Measurements from ENCODE around the gene SMAD6.

DNA sequence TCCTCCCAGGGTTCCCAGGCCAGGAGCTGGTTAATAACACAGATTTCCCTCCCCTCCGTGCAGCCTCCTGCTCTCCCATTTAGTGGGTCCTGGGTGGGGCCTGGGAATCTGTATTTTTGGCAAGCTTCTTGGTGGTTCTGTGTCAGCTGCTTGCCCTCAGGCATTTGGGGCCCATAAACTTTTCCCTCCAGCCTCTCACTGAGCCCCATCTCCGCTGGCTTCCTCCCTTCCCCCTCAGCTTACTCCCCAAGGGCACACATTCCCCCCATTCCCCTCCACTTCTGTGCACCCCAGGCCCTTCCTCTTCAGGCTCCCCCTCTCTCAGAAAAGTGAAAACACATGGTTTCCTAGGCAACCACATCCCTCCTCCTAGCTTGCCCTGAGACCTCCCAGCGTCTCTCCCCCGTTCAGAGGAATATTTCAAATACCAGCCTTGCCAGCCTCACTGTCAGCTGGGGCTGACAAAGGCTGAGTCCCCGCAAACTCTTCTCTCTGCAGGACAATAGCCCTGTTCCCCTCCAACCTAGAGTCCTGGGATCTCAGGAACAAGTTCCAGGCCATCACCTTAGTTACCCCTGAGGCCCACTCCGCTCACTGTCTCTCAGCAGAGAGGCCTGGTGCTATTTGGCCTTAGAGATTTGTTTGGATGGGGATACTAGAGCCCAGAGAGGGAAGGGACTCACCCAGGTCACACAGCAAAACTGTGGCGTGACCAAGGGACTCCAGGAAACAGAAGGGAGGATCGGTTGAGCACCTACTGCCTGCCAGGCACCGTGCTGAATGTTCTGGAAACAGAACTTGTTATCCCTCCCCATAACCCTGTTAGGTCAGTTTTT is 44.6 kb upstream of the SMAD6 start:
- TF ChIP-seq, protein P1, sequence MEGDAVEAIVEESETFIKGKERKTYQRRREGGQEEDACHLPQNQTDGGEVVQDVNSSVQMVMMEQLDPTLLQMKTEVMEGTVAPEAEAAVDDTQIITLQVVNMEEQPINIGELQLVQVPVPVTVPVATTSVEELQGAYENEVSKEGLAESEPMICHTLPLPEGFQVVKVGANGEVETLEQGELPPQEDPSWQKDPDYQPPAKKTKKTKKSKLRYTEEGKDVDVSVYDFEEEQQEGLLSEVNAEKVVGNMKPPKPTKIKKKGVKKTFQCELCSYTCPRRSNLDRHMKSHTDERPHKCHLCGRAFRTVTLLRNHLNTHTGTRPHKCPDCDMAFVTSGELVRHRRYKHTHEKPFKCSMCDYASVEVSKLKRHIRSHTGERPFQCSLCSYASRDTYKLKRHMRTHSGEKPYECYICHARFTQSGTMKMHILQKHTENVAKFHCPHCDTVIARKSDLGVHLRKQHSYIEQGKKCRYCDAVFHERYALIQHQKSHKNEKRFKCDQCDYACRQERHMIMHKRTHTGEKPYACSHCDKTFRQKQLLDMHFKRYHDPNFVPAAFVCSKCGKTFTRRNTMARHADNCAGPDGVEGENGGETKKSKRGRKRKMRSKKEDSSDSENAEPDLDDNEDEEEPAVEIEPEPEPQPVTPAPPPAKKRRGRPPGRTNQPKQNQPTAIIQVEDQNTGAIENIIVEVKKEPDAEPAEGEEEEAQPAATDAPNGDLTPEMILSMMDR (IDR thresholded peaks at IDR 0.05; ENCODE audit: poor library complexity) = no peak
- TF ChIP-seq EZH2 (IDR thresholded peaks at IDR 0.05; ENCODE audit: borderline replicate concordance) = no peak
- TF ChIP-seq EZH2phosphoT487 (IDR thresholded peaks at IDR 0.05; ENCODE audit: low read depth, severe bottlenecking, unreplicated experiment) = no peak

Measured in hepatocyte (in vitro differentiated cells).